Measurements from ENCODE around the gene RO60. TPM values are rescaled to one million over a fixed set of nuclear protein-coding genes. Genes with fewer than 3 reads are reported as not detected.

The RO60 gene
- total RNA-seq, 1 experiment from 2014 or later = 69.5 TPM

DNA sequence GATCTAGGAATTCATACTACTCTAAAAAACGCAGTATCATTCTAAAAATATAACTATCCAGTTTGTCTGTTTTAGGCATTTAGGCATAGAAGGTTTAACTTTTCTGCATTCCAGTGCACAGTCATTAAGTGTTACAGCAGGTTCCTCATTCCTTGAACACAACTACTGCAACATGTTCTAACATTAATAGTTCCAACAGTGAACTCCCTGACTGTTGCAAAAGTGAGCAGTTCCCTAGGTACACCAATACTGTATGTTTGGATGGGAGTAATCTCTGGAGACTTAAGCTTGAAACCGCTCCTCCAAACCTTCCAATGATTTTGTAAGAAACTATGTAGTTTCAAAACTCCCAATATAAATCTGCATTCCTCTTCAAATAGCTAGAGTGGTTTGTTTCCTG, 46.4 kb upstream of the RO60 start:
- intact Hi-C loops (cut with micrococcal nuclease) = no loop called here
- no peak for ATAC-seq

DNA sequence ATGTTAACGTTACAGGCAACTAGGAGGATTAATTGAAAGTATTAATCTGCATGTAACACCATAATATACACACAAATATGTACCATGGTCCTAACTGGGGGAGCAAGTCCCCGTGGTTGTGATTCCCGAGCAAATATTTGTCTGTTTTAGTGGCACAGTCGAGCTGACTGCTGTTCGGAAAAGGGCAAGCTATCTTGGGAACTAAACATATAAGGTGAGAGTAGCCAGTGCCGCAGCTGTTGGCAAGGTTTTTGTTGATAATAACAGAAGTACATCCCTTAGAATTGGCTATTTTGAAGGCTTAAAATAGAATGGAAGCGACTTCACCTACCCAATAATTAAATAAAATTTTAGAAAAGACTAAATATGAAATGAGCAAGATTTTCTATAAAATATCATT, 45.7 kb upstream of the RO60 start:
- no peaks in the 10 kb centered on the region for H3K79me2 ChIP-seq (ENCODE audit: insufficient read depth, low read length)
- CTCF ChIA-PET = interaction anchor here (1.7 kb wide), 1 partner anchor 536 kb away, joined by 6 read pairs; no protein-coding TSS in a partner anchor
- H3K9me3 ChIP-seq (ENCODE audit: control insufficient read depth in 1 of 2, insufficient read depth in 1 of 2, low read depth in 1 of 2, low read length in 2 of 2) = no peaks in the 10 kb centered on the region
- H3K27ac ChIP-seq (ENCODE audit: low read depth, low read length) = no peak overlapping the region
- peaks cover 0 to 2% of the 10 kb centered on the region in 2 experiments; a peak in 2 of 4 replicates for H3K36me3 ChIP-seq (ENCODE audit: control insufficient read depth in 1 of 2, insufficient read depth in 2 of 2, low read length in 2 of 2)
- intact Hi-C loops (cut with micrococcal nuclease) = no loop called here
- H3K4me1 ChIP-seq (ENCODE audit: control insufficient read depth in 1 of 2, insufficient read depth in 2 of 2, low read length in 2 of 2) = no peaks in the 10 kb centered on the region; a peak in 1 of 4 replicates
- POLR2A ChIA-PET = interaction anchor here (0.7 kb wide), 1 partner anchor 206 kb away, joined by 3 read pairs; no protein-coding TSS in a partner anchor
- H3K4me2 ChIP-seq (ENCODE audit: low read length) = no peak overlapping the region
- no TSS peak for BruUV-seq (replicated peaks)
- TF ChIP-seq EGR1 (IDR thresholded peaks at IDR 0.05; ENCODE audit: low read depth) (no peak), ZNF274 (IDR thresholded peaks at IDR 0.05; ENCODE audit: low read depth, low read length) (no peak), POLR2A (IDR thresholded peaks at IDR 0.05; ENCODE audit: borderline replicate concordance, extremely low read depth, insufficient read depth, insufficient read length) (no peak), ELF1 (IDR thresholded peaks at IDR 0.05; ENCODE audit: borderline replicate concordance, low read depth) (no peak), FOSL1 (IDR thresholded peaks at IDR 0.05; ENCODE audit: low read depth) (no peak), ZFX (IDR thresholded peaks at IDR 0.05) (no peak), EZH2phosphoT487 (IDR thresholded peaks at IDR 0.05; ENCODE audit: borderline replicate concordance) (no peak), EZH2 (IDR thresholded peaks at IDR 0.05) (no peak), SRF (IDR thresholded peaks at IDR 0.05; ENCODE audit: low read depth) (no peak), SIN3A (IDR thresholded peaks at IDR 0.05; ENCODE audit: low read depth) (no peak)
- TF ChIP-seq, protein P1, sequence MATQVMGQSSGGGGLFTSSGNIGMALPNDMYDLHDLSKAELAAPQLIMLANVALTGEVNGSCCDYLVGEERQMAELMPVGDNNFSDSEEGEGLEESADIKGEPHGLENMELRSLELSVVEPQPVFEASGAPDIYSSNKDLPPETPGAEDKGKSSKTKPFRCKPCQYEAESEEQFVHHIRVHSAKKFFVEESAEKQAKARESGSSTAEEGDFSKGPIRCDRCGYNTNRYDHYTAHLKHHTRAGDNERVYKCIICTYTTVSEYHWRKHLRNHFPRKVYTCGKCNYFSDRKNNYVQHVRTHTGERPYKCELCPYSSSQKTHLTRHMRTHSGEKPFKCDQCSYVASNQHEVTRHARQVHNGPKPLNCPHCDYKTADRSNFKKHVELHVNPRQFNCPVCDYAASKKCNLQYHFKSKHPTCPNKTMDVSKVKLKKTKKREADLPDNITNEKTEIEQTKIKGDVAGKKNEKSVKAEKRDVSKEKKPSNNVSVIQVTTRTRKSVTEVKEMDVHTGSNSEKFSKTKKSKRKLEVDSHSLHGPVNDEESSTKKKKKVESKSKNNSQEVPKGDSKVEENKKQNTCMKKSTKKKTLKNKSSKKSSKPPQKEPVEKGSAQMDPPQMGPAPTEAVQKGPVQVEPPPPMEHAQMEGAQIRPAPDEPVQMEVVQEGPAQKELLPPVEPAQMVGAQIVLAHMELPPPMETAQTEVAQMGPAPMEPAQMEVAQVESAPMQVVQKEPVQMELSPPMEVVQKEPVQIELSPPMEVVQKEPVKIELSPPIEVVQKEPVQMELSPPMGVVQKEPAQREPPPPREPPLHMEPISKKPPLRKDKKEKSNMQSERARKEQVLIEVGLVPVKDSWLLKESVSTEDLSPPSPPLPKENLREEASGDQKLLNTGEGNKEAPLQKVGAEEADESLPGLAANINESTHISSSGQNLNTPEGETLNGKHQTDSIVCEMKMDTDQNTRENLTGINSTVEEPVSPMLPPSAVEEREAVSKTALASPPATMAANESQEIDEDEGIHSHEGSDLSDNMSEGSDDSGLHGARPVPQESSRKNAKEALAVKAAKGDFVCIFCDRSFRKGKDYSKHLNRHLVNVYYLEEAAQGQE (IDR thresholded peaks at IDR 0.05; ENCODE audit: low read depth) = no peak
- TF ChIP-seq, protein P2, sequence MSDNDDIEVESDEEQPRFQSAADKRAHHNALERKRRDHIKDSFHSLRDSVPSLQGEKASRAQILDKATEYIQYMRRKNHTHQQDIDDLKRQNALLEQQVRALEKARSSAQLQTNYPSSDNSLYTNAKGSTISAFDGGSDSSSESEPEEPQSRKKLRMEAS (IDR thresholded peaks at IDR 0.05) = no peak
- H3K4me3 ChIP-seq (replicated peaks in 1 of 2; ENCODE audit: low read depth in 1 of 2, low read length in 2 of 2) = no peak overlapping the region
- no peak overlapping the region for H2AFZ ChIP-seq (ENCODE audit: low read depth, low read length, poor library complexity, severe bottlenecking)
- no peaks in the 10 kb centered on the region for H3K9me2 ChIP-seq (ENCODE audit: insufficient read depth)
- RAD21 ChIA-PET (ENCODE audit: low non-redundant PET in 1 of 2, low total read pairs in 2 of 2, uncharacterized antibody in 2 of 2, unreplicated experiment in 2 of 2) = no interaction called here
- no peak overlapping the region for H3K9ac ChIP-seq (ENCODE audit: low read length)
- ATAC-seq (no peak), DNase-seq (ENCODE audit: low read depth, low spot score) (no peak)
- no peaks in the 10 kb centered on the region for H3K27me3 ChIP-seq (ENCODE audit: insufficient read depth, low read length)
- no peaks in the 10 kb centered on the region; the same call in 1 of the 2 replicates for H4K20me1 ChIP-seq (ENCODE audit: insufficient read depth)

More for the DNA sequence above, 46.4 kb upstream of the RO60 start:
- Histone ChIP-seq H3K27me3 (ENCODE audit: insufficient read depth, low read length) (no peaks in the 10 kb centered on the region), H3K9me2 (ENCODE audit: insufficient read depth) (no peaks in the 10 kb centered on the region), H3K9ac (ENCODE audit: low read length) (no peak overlapping the region), H3K36me3 (ENCODE audit: control insufficient read depth in 1 of 2, insufficient read depth in 2 of 2, low read length in 2 of 2) (peaks cover 0 to 2% of the 10 kb centered on the region in 2 experiments; a peak in 2 of 4 replicates), H2AFZ (ENCODE audit: low read depth, low read length, poor library complexity, severe bottlenecking) (no peak overlapping the region), H3K4me3 (replicated peaks in 1 of 2; ENCODE audit: low read depth in 1 of 2, low read length in 2 of 2) (no peak overlapping the region), H3K4me2 (ENCODE audit: low read length) (no peak overlapping the region), H4K20me1 (ENCODE audit: insufficient read depth) (no peaks in the 10 kb centered on the region), H3K79me2 (ENCODE audit: insufficient read depth, low read length) (no peaks in the 10 kb centered on the region), H3K27ac (ENCODE audit: low read depth, low read length) (no peak overlapping the region), H3K9me3 (ENCODE audit: control insufficient read depth in 1 of 2, insufficient read depth in 1 of 2, low read depth in 1 of 2, low read length in 2 of 2) (no peaks in the 10 kb centered on the region), H3K4me1 (ENCODE audit: control insufficient read depth in 1 of 2, insufficient read depth in 2 of 2, low read length in 2 of 2) (no peaks in the 10 kb centered on the region; a peak in 1 of 4 replicates)
- TF ChIP-seq CEBPB (IDR thresholded peaks at IDR 0.05; ENCODE audit: low read depth) = no peak
- no peak for DNase-seq (ENCODE audit: low read depth, low spot score)
- BruUV-seq (replicated peaks) = no TSS peak
- ChIA-PET RAD21 (ENCODE audit: low non-redundant PET in 1 of 2, low total read pairs in 2 of 2, uncharacterized antibody in 2 of 2, unreplicated experiment in 2 of 2) (no interaction called here), CTCF (interaction anchor here (1.7 kb wide), 1 partner anchor 535 kb away, joined by 6 read pairs; no protein-coding TSS in a partner anchor), POLR2A (no interaction called here)

Data from HCT116 (cell line).